GM18858 (cell line): ENCODE measurements around the gene NSUN3.
"Not testable (repeated sequence)": the region's sequence is repeated elsewhere in the genome, so short reads cannot be mapped to it uniquely, and the experiment has no call there.

ENCODE experiments used
- ATAC-seq: cut with Tn5 transposase; IDR thresholded peaks from one replicate; pipeline ENCODE4 v1.9.1; 2021; ENCODE audit not compliant: unreplicated experiment

The NSUN3 gene

GRCh38 chr3:94066506-94067500, 3.9 kb downstream of the NSUN3 start:
- ATAC-seq = no peak

GRCh38 chr3:94069194-94069813, 6.4 kb downstream of the NSUN3 start:
- ATAC-seq = no peak

GRCh38 chr3:94070341-94070911, 7.6 kb downstream of the NSUN3 start:
- ATAC-seq = peak; percentile 61

GRCh38 chr3:94071713-94072284, 8.9 kb downstream of the NSUN3 start:
- ATAC-seq = peak; percentile 71

- no peak for ATAC-seq
These were observed 13.2 kb downstream of the NSUN3 start for GRCh38 chr3:94076055-94076454.

GRCh38 chr3:94080552-94080951, 17.7 kb downstream of the NSUN3 start:
- ATAC-seq = not testable (repeated sequence)

GRCh38 chr3:94081884-94082283, 19.0 kb downstream of the NSUN3 start:
- ATAC-seq = no peak

GRCh38 chr3:94082391-94082937, 19.6 kb downstream of the NSUN3 start:
- peak; percentile 14 for ATAC-seq

GRCh38 chr3:94083261-94083660, 20.4 kb downstream of the NSUN3 start:
- peak; percentile 60 for ATAC-seq

GRCh38 chr3:94089126-94089525, 26.3 kb downstream of the NSUN3 start:
- ATAC-seq = no peak

GRCh38 chr3:94092086-94092485, 29.2 kb downstream of the NSUN3 start:
- no peak for ATAC-seq

GRCh38 chr3:94093151-94093550, 30.3 kb downstream of the NSUN3 start:
- no peak for ATAC-seq

- ATAC-seq = no peak
These were observed 32.2 kb downstream of the NSUN3 start for GRCh38 chr3:94095111-94095510.

GRCh38 chr3:94098452-94098851, 35.6 kb downstream of the NSUN3 start:
- ATAC-seq = no peak

- no peak for ATAC-seq
These were observed 36.5 kb downstream of the NSUN3 start for GRCh38 chr3:94099311-94099710.

- no peak for ATAC-seq
These were observed 39.0 kb downstream of the NSUN3 start for GRCh38 chr3:94101860-94102259.

- ATAC-seq = no peak
These were observed 43.4 kb downstream of the NSUN3 start for GRCh38 chr3:94106268-94106667.

- not testable (repeated sequence) for ATAC-seq
These were observed 47.4 kb downstream of the NSUN3 start for GRCh38 chr3:94110232-94110631.

GRCh38 chr3:94110854-94111253, 48.0 kb downstream of the NSUN3 start:
- ATAC-seq = no peak

- no peak for ATAC-seq
These were observed 51.8 kb downstream of the NSUN3 start for GRCh38 chr3:94114666-94115065.

- no peak for ATAC-seq
These were observed 52.6 kb downstream of the NSUN3 start for GRCh38 chr3:94115482-94115881.
